Effector CD4-positive, alpha-beta T cell (primary cell): Measurements from ENCODE around the gene KYAT1.
"Not testable (repeated sequence)": the region's sequence is repeated elsewhere in the genome, so short reads cannot be mapped to it uniquely, and the experiment has no call there.

Source experiments
- DNase-seq: peaks from one replicate; pipeline ENCODE4 v3.0.0-alpha.2; 2020

Gene KYAT1

DNA sequence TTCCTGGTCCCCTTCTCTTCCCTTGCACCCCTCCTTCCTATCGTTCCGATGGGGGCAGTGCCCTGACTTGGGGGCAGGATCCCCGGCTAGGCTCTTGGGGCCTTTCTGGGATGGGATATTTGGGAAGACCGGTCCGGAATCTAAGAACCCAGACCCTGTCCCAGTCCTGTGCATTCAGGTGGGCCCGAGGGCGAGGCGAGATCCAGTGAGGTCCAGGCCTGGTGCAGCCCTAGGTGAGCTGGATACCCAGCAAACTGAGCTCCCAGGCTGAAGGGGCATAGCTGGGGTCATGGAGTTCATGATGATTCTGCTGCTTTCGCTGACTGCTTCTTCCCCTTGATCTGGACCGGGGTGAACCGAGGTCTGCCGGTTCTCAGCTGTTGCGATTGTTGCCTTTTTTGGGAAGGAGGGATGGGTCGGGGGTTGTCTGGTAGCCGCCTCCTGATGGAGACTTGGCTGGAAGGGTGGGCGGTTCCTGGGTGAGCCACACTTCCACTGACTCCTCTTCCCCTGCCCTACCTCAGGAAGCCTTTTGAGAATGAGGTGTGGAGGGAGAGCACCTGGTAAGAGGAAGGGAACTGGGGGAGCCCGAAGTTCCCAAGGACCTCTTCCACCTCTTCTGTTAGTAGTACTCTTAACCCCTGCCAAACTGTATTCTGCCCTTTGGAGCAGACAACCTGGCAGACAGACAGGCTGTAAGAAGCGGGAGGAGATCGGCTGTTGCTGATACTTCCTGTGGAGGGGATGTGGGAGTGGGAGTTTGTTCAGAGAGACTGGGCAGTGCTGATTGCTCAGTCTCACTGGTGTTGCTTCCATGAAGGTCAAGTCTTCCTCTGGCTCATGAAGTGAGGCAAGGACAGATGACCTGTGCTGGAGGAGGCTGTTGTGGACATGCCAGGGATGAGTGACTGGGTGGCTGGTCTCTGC is 1.2 kb upstream of the KYAT1 start:
- no peak for DNase-seq

- DNase-seq = no peak
These were observed 3.9 kb downstream of the KYAT1 start for GRCh38 chr9:128877852-128878251.

GRCh38 chr9:128870941-128871265 is 10.8 kb downstream of the KYAT1 start:
- not testable (repeated sequence) for DNase-seq

GRCh38 chr9:128870128-128870940 is 11.4 kb downstream of the KYAT1 start:
- no peak for DNase-seq

- peak; percentile 81 for DNase-seq
These were observed 18.1 kb downstream of the KYAT1 start for GRCh38 chr9:128863647-128864046.

- no peak for DNase-seq
These were observed 19.3 kb downstream of the KYAT1 start for GRCh38 chr9:128862401-128862851.

DNA sequence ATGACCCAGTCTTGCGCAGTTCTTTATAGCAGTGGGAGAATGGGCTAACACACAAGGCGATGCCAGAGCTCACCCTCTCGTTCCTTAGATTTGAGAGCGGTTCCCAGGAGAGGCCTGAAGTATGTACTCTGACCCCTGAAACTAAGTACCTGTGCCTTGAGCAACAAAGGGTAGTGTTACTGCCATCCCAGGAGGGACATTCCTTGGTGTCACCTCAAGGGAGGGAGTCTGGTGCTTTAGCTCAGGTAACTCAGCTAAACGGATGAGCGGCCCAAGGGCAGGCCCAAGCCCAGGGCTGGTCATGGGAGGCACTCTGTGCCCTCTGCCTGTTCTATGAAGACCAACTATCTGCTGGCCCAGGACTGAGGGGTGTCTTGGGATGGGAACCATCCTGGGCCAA is 20.2 kb downstream of the KYAT1 start:
- DNase-seq = no peak

DNA sequence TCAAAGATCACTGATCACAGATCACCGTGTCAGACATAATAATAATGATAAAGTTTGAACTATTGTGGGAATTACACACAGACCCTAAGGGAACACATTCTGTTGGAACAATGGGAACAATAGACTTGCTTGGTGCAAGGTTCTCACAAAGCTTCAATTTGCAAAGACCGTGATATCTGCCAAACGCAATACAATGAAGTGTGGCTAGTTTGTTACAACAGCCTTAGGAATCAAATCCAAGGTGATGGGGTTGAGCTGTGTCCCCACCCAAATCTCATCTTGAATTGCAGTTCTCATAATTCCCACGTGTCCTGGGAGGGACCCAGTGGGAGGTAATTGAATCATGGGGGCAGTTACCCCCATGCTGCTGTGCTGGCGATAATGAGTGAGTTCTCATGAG is 20.8 kb downstream of the KYAT1 start:
- DNase-seq = no peak

DNA sequence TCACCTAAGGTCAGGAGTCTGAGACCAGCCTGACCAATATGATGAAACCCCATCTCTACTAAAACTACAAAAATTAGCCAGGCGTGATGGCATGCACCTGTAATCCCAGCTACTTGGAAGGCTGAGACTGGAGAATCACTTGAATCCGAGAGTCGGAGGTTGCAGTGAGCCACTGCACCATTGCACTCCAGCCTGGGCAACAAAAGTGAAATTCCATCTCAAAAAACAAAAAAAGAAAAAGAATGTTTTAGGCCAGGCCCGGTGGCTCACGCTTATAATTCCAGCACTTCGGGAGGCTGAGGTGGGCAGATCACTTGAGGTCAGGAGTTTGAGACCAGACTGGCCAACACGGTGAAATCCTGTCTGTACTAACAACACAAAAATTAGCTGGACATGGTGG is 23.3 kb downstream of the KYAT1 start:
- not testable (repeated sequence) for DNase-seq

DNA sequence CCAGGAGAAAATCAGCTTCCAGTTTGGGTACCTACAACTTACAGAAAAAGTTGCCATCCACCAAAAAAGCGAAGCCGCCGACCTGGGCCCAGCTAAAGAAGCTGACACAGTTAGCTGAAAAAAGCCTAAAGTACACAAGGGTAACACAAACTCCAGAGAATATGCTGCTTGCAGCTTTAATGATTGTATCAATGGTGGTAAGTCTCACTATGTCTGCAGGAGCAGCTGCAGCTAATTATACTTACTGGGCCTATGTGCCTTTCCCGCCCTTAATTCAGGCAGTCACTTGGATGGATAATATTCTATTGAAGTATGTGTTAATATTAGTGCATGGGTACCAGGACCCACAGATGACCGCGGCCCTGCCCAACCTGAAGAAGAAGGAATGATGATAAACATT is 27.3 kb downstream of the KYAT1 start:
- DNase-seq = not testable (repeated sequence)

DNA sequence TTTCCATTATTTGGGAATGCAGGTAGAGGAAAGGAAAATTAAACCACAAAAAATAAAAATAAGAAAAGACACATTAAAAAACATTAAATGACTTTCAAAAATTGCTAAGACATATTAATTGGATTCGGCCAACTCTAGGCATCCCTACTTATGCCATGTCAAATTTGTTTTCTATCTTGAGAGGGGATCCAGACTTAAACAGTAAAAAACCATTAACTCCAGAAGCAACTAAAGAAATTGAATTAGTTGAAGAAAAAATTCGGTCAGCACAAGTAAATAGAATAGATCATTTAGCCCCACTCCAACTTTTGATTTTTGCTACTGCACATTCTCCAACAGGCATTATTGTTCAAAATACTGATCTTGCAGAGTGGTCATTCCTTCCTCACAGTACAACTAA is 29.1 kb downstream of the KYAT1 start:
- DNase-seq = not testable (repeated sequence)

- DNase-seq = not testable (repeated sequence)
These were observed 29.8 kb downstream of the KYAT1 start for GRCh38 chr9:128851779-128852600.

GRCh38 chr9:128851024-128851423 is 30.7 kb downstream of the KYAT1 start:
- not testable (repeated sequence) for DNase-seq

GRCh38 chr9:128847803-128848202 is 33.9 kb downstream of the KYAT1 start:
- no peak for DNase-seq

GRCh38 chr9:128846680-128847030 is 35.1 kb downstream of the KYAT1 start:
- DNase-seq = no peak

DNA sequence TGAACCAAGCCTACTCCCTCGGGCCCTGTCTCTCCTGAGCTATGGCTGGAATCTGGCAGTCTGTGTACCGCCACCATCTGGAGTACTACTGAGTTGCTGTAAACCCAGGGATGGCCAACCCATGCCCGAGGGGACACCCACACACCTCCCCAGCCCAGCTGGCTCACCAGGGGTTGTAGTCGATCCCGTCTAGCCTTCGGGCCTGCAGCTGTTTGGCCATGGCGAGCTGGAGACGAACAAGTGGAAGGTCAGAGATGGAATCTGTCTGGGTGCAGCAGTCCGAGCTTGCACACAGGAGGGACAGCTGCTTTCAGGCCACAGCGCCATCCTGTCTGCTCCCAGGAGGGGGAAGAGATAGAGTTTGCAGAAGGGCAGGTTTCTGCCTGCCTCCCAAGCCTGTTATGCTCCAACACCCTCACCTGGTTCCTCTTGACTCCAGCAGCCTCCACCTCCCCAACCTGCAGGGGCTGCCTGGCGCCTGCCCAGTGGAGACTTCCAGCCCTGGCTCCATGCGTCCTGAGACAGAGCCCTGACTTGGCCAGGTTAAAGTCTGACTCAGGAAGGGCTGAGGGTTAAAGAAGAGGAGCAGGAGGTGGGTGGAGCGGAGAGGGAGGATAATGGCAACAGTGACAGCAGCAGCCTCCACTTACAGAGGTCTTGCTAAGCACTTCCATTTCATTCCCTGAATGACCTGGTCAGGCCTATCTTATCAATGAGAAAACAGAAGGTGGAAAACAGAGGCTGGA is 36.4 kb downstream of the KYAT1 start:
- DNase-seq = no peak

GRCh38 chr9:128843171-128843570 is 38.6 kb downstream of the KYAT1 start:
- not testable (repeated sequence) for DNase-seq

- no peak for DNase-seq
These were observed 39.9 kb downstream of the KYAT1 start for GRCh38 chr9:128841694-128842492.

DNA sequence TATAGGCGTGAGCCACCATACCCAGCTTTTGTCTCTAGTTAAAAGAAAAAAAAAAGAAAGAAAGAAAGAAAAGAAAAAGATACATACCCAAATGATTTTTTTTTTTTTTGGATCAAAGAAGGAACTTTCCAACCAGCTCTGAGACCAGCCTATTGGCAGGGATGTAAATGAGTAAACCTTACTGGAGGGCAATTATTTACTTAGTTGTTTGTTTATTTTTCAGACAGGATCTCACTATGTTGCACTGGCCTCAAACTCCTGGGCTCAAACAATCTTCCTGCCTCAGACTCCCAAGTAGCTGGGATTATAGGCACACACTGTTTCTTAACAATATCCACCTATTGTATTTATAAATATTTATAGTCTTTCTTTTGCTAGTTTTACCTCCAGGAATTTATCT is 41.2 kb downstream of the KYAT1 start:
- no peak for DNase-seq

- DNase-seq = no peak
These were observed 43.4 kb downstream of the KYAT1 start for GRCh38 chr9:128838338-128838737.

GRCh38 chr9:128836509-128837145 is 45.1 kb downstream of the KYAT1 start:
- no peak for DNase-seq
